Measurements from ENCODE around the gene VPS11. TPM values are rescaled to one million over a fixed set of nuclear protein-coding genes. Genes with fewer than 3 reads are reported as not detected.

Gene VPS11
- polyA plus RNA-seq, 1 donor from 2014 or later: 24.8 TPM

DNA sequence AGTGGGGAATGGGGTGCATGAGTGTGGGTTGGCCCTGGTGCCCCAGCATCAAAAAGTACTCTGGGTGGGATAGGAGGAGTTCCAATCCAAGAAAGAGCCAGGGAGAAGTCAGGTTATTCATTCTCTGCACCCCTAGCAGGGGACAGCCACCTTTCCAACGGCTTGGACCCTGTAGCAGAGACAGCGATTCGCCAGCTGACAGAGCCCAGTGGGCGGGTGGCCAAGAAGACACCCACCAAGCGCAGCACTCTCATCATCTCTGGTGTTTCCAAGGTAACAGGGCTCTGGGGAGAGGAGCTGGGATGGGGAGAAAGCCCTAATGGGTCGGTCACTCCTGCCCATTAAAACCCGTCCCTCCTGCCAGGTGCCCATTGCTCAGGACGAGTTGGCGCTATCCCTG lies 46.1 kb downstream of the VPS11 start:
- Histone ChIP-seq H3K27me3 (ENCODE audit: insufficient read depth, low read depth, low read length) (no peaks in the 10 kb centered on the region), H3K9ac (ENCODE audit: low read length) (no peak overlapping the region), H3K27ac (ENCODE audit: low read length) (no peak overlapping the region), H3K36me3 (ENCODE audit: insufficient read depth, low read length) (no peaks in the 10 kb centered on the region), H3K4me3 (ENCODE audit: low read length) (no peak overlapping the region), H4K20me1 (ENCODE audit: insufficient read depth) (no peaks in the 10 kb centered on the region), H3K9me2 (ENCODE audit: insufficient read depth, low read length) (no peaks in the 10 kb centered on the region), H3K79me2 (replicated peaks; ENCODE audit: insufficient read depth, low read length) (no peaks in the 10 kb centered on the region), H3F3A (ENCODE audit: insufficient read depth, low read length, poor library complexity, severe bottlenecking) (no peaks in the 10 kb centered on the region), H2AFZ (ENCODE audit: low read depth, low read length) (no peak overlapping the region), H3K9me3 (ENCODE audit: low read length) (no peaks in the 10 kb centered on the region), H3K4me2 (ENCODE audit: low read length) (no peak overlapping the region)
- TF ChIP-seq TAF1 (IDR thresholded peaks at IDR 0.05; ENCODE audit: low read depth): no peak
- TF ChIP-seq POLR2AphosphoS5 (IDR thresholded peaks at IDR 0.05): no peak
- TF ChIP-seq, protein P1, sequence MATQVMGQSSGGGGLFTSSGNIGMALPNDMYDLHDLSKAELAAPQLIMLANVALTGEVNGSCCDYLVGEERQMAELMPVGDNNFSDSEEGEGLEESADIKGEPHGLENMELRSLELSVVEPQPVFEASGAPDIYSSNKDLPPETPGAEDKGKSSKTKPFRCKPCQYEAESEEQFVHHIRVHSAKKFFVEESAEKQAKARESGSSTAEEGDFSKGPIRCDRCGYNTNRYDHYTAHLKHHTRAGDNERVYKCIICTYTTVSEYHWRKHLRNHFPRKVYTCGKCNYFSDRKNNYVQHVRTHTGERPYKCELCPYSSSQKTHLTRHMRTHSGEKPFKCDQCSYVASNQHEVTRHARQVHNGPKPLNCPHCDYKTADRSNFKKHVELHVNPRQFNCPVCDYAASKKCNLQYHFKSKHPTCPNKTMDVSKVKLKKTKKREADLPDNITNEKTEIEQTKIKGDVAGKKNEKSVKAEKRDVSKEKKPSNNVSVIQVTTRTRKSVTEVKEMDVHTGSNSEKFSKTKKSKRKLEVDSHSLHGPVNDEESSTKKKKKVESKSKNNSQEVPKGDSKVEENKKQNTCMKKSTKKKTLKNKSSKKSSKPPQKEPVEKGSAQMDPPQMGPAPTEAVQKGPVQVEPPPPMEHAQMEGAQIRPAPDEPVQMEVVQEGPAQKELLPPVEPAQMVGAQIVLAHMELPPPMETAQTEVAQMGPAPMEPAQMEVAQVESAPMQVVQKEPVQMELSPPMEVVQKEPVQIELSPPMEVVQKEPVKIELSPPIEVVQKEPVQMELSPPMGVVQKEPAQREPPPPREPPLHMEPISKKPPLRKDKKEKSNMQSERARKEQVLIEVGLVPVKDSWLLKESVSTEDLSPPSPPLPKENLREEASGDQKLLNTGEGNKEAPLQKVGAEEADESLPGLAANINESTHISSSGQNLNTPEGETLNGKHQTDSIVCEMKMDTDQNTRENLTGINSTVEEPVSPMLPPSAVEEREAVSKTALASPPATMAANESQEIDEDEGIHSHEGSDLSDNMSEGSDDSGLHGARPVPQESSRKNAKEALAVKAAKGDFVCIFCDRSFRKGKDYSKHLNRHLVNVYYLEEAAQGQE (IDR thresholded peaks at IDR 0.05; ENCODE audit: borderline replicate concordance): no peak
- TF ChIP-seq, protein P2, sequence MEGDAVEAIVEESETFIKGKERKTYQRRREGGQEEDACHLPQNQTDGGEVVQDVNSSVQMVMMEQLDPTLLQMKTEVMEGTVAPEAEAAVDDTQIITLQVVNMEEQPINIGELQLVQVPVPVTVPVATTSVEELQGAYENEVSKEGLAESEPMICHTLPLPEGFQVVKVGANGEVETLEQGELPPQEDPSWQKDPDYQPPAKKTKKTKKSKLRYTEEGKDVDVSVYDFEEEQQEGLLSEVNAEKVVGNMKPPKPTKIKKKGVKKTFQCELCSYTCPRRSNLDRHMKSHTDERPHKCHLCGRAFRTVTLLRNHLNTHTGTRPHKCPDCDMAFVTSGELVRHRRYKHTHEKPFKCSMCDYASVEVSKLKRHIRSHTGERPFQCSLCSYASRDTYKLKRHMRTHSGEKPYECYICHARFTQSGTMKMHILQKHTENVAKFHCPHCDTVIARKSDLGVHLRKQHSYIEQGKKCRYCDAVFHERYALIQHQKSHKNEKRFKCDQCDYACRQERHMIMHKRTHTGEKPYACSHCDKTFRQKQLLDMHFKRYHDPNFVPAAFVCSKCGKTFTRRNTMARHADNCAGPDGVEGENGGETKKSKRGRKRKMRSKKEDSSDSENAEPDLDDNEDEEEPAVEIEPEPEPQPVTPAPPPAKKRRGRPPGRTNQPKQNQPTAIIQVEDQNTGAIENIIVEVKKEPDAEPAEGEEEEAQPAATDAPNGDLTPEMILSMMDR (IDR thresholded peaks at IDR 0.05; ENCODE audit: poor library complexity, severe bottlenecking): no peak
- TF ChIP-seq EZH2 (IDR thresholded peaks at IDR 0.05; ENCODE audit: borderline replicate concordance, insufficient read depth, low read length, poor library complexity, severe bottlenecking): no peak
- no peak for TF ChIP-seq SMC3 (conservative IDR thresholded peaks at IDR 0.05; ENCODE audit: poor library complexity)
- no peak for TF ChIP-seq EP300 (conservative IDR thresholded peaks at IDR 0.05; ENCODE audit: poor library complexity, severe bottlenecking)
- TF ChIP-seq RAD21 (conservative IDR thresholded peaks at IDR 0.05): no peak
- TF ChIP-seq MXI1 (conservative IDR thresholded peaks at IDR 0.05; ENCODE audit: poor library complexity, severe bottlenecking): no peak

DNA sequence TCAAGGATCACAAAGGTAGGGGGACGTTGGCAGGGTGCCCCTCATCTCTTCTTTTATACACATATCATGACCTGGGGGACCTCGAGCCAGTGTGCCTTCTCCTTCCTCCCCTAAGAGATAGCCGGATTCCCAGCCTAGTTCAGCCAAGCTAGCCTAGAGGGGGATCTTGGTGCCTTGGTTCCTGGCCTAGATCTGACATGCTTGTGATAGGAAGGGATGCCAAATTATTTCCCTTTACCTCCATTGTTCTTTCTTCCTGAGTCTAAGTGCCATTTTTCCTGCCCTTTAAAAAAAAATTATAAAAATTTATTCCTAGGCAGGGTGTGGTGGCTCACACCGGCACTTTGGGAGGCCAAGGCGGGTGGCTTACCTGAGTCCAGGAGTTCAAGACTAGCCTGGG lies 46.7 kb downstream of the VPS11 start:
- Histone ChIP-seq H3K27me3 (ENCODE audit: insufficient read depth, low read depth, low read length) (no peaks in the 10 kb centered on the region), H3K9me2 (ENCODE audit: insufficient read depth, low read length) (no peaks in the 10 kb centered on the region), H4K20me1 (ENCODE audit: insufficient read depth) (no peaks in the 10 kb centered on the region), H3K36me3 (ENCODE audit: insufficient read depth, low read length) (no peaks in the 10 kb centered on the region), H3K4me2 (ENCODE audit: low read length) (no peak overlapping the region), H3K27ac (ENCODE audit: low read length) (no peak overlapping the region), H3K9me3 (ENCODE audit: low read length) (no peaks in the 10 kb centered on the region), H3K9ac (ENCODE audit: low read length) (no peak overlapping the region), H3F3A (ENCODE audit: insufficient read depth, low read length, poor library complexity, severe bottlenecking) (no peaks in the 10 kb centered on the region), H2AFZ (ENCODE audit: low read depth, low read length) (no peak overlapping the region), H3K79me2 (replicated peaks; ENCODE audit: insufficient read depth, low read length) (no peaks in the 10 kb centered on the region), H3K4me3 (ENCODE audit: low read length) (no peak overlapping the region)
- TF ChIP-seq POLR2AphosphoS5 (IDR thresholded peaks at IDR 0.05): no peak
- TF ChIP-seq, protein P1 (IDR thresholded peaks at IDR 0.05; ENCODE audit: borderline replicate concordance): no peak
- TF ChIP-seq TAF1 (IDR thresholded peaks at IDR 0.05; ENCODE audit: low read depth): no peak
- no peak for TF ChIP-seq MXI1 (conservative IDR thresholded peaks at IDR 0.05; ENCODE audit: poor library complexity, severe bottlenecking)
- TF ChIP-seq RAD21 (conservative IDR thresholded peaks at IDR 0.05): no peak
- no peak for TF ChIP-seq EP300 (conservative IDR thresholded peaks at IDR 0.05; ENCODE audit: poor library complexity, severe bottlenecking)
- TF ChIP-seq EZH2 (IDR thresholded peaks at IDR 0.05; ENCODE audit: borderline replicate concordance, insufficient read depth, low read length, poor library complexity, severe bottlenecking): no peak
- TF ChIP-seq, protein P2 (IDR thresholded peaks at IDR 0.05; ENCODE audit: poor library complexity, severe bottlenecking): no peak
- TF ChIP-seq SMC3 (conservative IDR thresholded peaks at IDR 0.05; ENCODE audit: poor library complexity): no peak

All from neural cell (in vitro differentiated cells).